ENCODE measurements around the gene PPP4R3A. TPM values are rescaled to one million over a fixed set of nuclear protein-coding genes. Genes with fewer than 3 reads are reported as not detected.

Gene PPP4R3A
- total RNA-seq, 1 experiment from 2014 or later: 148 TPM

DNA sequence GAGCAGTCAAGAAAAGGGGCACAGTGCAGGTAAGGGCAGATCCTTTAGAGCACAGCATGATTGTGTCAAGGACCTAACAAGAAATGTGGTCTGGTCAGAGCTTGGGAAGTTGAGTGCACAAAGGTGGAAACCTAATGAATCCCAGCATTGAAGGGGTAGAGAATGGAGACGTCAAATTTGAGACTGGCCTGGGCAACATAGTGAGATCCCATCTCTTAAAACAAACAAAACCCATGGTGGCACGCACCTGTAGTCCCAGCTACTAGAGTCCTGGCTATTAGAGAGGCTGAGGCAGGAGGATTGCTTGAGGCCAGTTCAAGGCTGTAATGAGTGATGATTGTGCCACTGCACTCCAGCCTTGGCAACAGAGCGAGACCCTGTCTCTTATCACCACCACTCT, 55.5 kb downstream of the PPP4R3A start:
- H3K18ac ChIP-seq (ENCODE audit: insufficient read length, low read depth, low read length): no peak overlapping the region
- H3K27me3 ChIP-seq (ENCODE audit: insufficient read depth, low read length): no peaks in the 10 kb centered on the region
- H3K36me3 Mint-ChIP-seq (ENCODE audit: insufficient read depth in 1 of 3, low read depth in 3 of 3): peaks cover 6 to 41% (median 27%) of the 10 kb centered on the region in 3 experiments; a peak in 6 of 7 replicates
- no peak overlapping the region for H4K8ac ChIP-seq (replicated peaks; ENCODE audit: insufficient read length, low read depth, low read length)
- H2BK15ac ChIP-seq (ENCODE audit: low read depth, low read length): no peak overlapping the region
- H3K4me3 Mint-ChIP-seq: no peak overlapping the region
- no peak overlapping the region for H3K4me2 ChIP-seq (ENCODE audit: insufficient read depth, insufficient read length, low read length)
- no peaks in the 10 kb centered on the region for H3K79me1 ChIP-seq (ENCODE audit: insufficient read depth, low read depth, low read length, poor library complexity, severe bottlenecking)
- H2BK120ac ChIP-seq (ENCODE audit: low read depth, low read length, poor library complexity, severe bottlenecking): no peak overlapping the region
- peak overlapping the region in 1 of 3 experiments; percentile 45; a peak in 1 of 7 replicates for H3K27ac Mint-ChIP-seq
- no peak overlapping the region for H3K27ac ChIP-seq (ENCODE audit: insufficient read length, low read depth, low read length)
- no peak overlapping the region for H3K4ac ChIP-seq (ENCODE audit: low read depth, low read length)
- H3K23me2 ChIP-seq (ENCODE audit: insufficient read length, low read depth, low read length, poor library complexity, severe bottlenecking): no peaks in the 10 kb centered on the region
- H3K9ac ChIP-seq (ENCODE audit: extremely low read depth, insufficient read length, low read length): no peak overlapping the region
- no peak overlapping the region for H4K91ac ChIP-seq (ENCODE audit: insufficient read length, low read depth, low read length)
- no peak overlapping the region for H2BK12ac ChIP-seq (ENCODE audit: insufficient read length, low read depth, low read length)
- H4K20me1 ChIP-seq (ENCODE audit: control insufficient read depth, insufficient read depth, insufficient read length): no peaks in the 10 kb centered on the region
- H3K79me2 ChIP-seq (ENCODE audit: insufficient read depth, low read length): no peaks in the 10 kb centered on the region
- H2BK5ac ChIP-seq (ENCODE audit: insufficient read length, low read length): no peak overlapping the region
- no peaks in the 10 kb centered on the region for H3K9me3 Mint-ChIP-seq
- no peak overlapping the region for H3T11ph ChIP-seq (ENCODE audit: low read length)
- WGBS (ENCODE audit: extremely low coverage, insufficient read length, low lambda C conversion rate): no CpG with 5 or more reads among the region's 3 CpGs
- TF ChIP-seq, protein P1, sequence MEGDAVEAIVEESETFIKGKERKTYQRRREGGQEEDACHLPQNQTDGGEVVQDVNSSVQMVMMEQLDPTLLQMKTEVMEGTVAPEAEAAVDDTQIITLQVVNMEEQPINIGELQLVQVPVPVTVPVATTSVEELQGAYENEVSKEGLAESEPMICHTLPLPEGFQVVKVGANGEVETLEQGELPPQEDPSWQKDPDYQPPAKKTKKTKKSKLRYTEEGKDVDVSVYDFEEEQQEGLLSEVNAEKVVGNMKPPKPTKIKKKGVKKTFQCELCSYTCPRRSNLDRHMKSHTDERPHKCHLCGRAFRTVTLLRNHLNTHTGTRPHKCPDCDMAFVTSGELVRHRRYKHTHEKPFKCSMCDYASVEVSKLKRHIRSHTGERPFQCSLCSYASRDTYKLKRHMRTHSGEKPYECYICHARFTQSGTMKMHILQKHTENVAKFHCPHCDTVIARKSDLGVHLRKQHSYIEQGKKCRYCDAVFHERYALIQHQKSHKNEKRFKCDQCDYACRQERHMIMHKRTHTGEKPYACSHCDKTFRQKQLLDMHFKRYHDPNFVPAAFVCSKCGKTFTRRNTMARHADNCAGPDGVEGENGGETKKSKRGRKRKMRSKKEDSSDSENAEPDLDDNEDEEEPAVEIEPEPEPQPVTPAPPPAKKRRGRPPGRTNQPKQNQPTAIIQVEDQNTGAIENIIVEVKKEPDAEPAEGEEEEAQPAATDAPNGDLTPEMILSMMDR (conservative IDR thresholded peaks at IDR 0.05): no peak
- H3K4me1 ChIP-seq (ENCODE audit: insufficient read depth, low read length): no peaks in the 10 kb centered on the region
- no peaks in the 10 kb centered on the region for H3K9me3 ChIP-seq (ENCODE audit: control insufficient read depth, low read depth, low read length)
- H3K56ac ChIP-seq (ENCODE audit: insufficient read length, low read depth, low read length): no peak overlapping the region
- H3K27me3 Mint-ChIP-seq (ENCODE audit: low read depth): no peaks in the 10 kb centered on the region
- no peak overlapping the region for H2AFZ ChIP-seq (ENCODE audit: low read length)
- H4K5ac ChIP-seq (ENCODE audit: insufficient read length, low read depth, low read length): no peak overlapping the region
- H3K4me1 Mint-ChIP-seq: peaks cover 0 to 8% of the 10 kb centered on the region in 2 experiments; a peak in 2 of 4 replicates
- no peak overlapping the region for H2AK5ac ChIP-seq (ENCODE audit: insufficient read length, low read length)
- no peak overlapping the region for H2BK20ac ChIP-seq (ENCODE audit: low read depth, low read length, poor library complexity, severe bottlenecking)
- H3K14ac ChIP-seq (ENCODE audit: insufficient read depth, low read length): no peak overlapping the region
- no peak overlapping the region for H3K23ac ChIP-seq (ENCODE audit: insufficient read length, low read depth, low read length)
- no peak for DNase-seq
